GM12878 (cell line): ENCODE data around the gene UNC80. TPM values are rescaled to one million over a fixed set of nuclear protein-coding genes. Genes with fewer than 3 reads are reported as not detected.

Source experiments
- ATAC-seq: fragments of 200-7000 bp; cut with Tn5 transposase; 3 replicates; pipeline ENCODE4 v1.9.1; 2020; ENCODE audit warnings: mild to moderate bottlenecking, moderate library complexity
- BruUV-seq: library from RNA; stranded (reverse); fragments of 400-500 nt; replicated peaks from 2 replicates; lab custom pipeline; 2021; lab: Mats Ljungman, UMichigan
- CTCF ChIA-PET: fragments of 300-600 bp; sonication (Branson Sonifier 250); formaldehyde crosslinking; extraction: SDS; loops from one replicate; lab custom pipeline; 2021; ENCODE audit warnings: inconsistent platforms; lab: Yijun Ruan, JAX
- POLR2A ChIA-PET: fragments of 350-600 bp; formaldehyde crosslinking; extraction: SDS; loops from one replicate; lab custom pipeline; 2021; ENCODE audit warnings: inconsistent platforms; lab: Charles Lee
- RAD21 ChIA-PET: fragments of 300-600 bp; sonication (Branson Sonifier 250); formaldehyde crosslinking; loops from one replicate; lab custom pipeline; 2023; ENCODE audit warnings: antibody characterized with exemption; ENCODE audit not compliant: unreplicated experiment; lab: Charles Lee
- SMC1A ChIA-PET: fragments of 300-600 bp; sonication (Branson Sonifier 250); formaldehyde crosslinking; loops from one replicate; lab custom pipeline; 2023; ENCODE audit not compliant: unreplicated experiment, uncharacterized antibody; lab: Charles Lee
- DNase-seq: peaks from one replicate; pipeline ENCODE4 v3.0.0-alpha.2; 2011; ENCODE audit warnings: low read depth, low spot score
- FAIRE-seq: peaks from 3 replicates; lab custom pipeline; 2011; peaks lifted over from hg19 to GRCh38; lab: Jason Lieb, UNC
- H2AFZ ChIP-seq: 2 replicates; pipeline ENCODE4 v1.6.0; 2011; ENCODE audit warnings: low read depth, low read length, control low read depth; ENCODE audit not compliant: control insufficient read depth
- H3K27ac ChIP-seq: 2 replicates; pipeline ENCODE4 v1.5.1; 2011; ENCODE audit warnings: control low read depth; ENCODE audit not compliant: control insufficient read depth, insufficient read depth
- H3K27me3 ChIP-seq, 2 experiments: replicated peaks in 1 of 2; 2 replicates each; pipeline versions ENCODE4 v1.6.0 to v1.6.1; 2011; ENCODE audit warnings: low read length in 1 of 2; ENCODE audit not compliant: control insufficient read depth in 2 of 2, insufficient read depth in 2 of 2
- H3K36me3 ChIP-seq, 2 experiments: 2 replicates each; pipeline ENCODE4 v1.5.1; 2011; ENCODE audit warnings: low read length in 1 of 2; ENCODE audit not compliant: control insufficient read depth in 2 of 2, insufficient read depth in 2 of 2
- H3K4me1 ChIP-seq: 2 replicates; pipeline ENCODE4 v1.6.1; 2011; ENCODE audit warnings: mild to moderate bottlenecking, low read length, moderate library complexity, mixed read lengths; ENCODE audit not compliant: control insufficient read depth, insufficient read depth
- H3K4me2 ChIP-seq: 2 replicates; pipeline ENCODE4 v1.6.0; 2011; ENCODE audit warnings: control low read depth; ENCODE audit not compliant: control insufficient read depth, insufficient read depth
- H3K4me3 ChIP-seq: fragments of 200-600 bp; sonication (generic); 2 replicates; pipeline ENCODE4 v1.5.1; 2016
- H3K79me2 ChIP-seq: 2 replicates; pipeline ENCODE4 v1.6.0; 2011; ENCODE audit warnings: low read length; ENCODE audit not compliant: control insufficient read depth, insufficient read depth
- H3K9ac ChIP-seq: 2 replicates; pipeline ENCODE4 v1.8.0; 2011; ENCODE audit warnings: low read length, control low read depth, mixed read lengths; ENCODE audit not compliant: control insufficient read depth, insufficient read depth
- H3K9me3 ChIP-seq: replicated peaks from 3 replicates; pipeline ENCODE4 v1.5.1; 2011; ENCODE audit warnings: mild to moderate bottlenecking, low read length; ENCODE audit not compliant: control insufficient read depth, insufficient read depth
- H4K20me1 ChIP-seq: 2 replicates; pipeline ENCODE4 v1.6.0; 2011; ENCODE audit not compliant: control insufficient read depth, insufficient read depth
- EP300 ChIP-seq, 2 experiments: fragments of 150-350 bp in 1 of 2; IDR thresholded peaks; 2 replicates each; pipeline ENCODE4 v1.6.1; 2011 to 2012; ENCODE audit warnings: low read depth in 2 of 2, low read length in 2 of 2, borderline replicate concordance in 1 of 2, improper control_type of control experiment in 1 of 2, inconsistent platforms in 1 of 2; ENCODE audit not compliant: control insufficient read depth in 1 of 2
- POLR2A ChIP-seq: IDR thresholded peaks from 2 replicates; pipeline ENCODE4 v1.6.1; 2011; ENCODE audit warnings: low read depth, mild to moderate bottlenecking, low read length
- SREBF2 ChIP-seq: IDR thresholded peaks from 2 replicates; pipeline ENCODE4 v1.6.1; 2012; ENCODE audit warnings: mild to moderate bottlenecking, low read length
- YBX1 ChIP-seq: fragments of 450-650 bp; IDR thresholded peaks from 2 replicates; pipeline ENCODE4 v1.6.1; 2016; ENCODE audit warnings: antibody characterized with exemption
- WGBS: methylation state at CpG from one replicate; pipeline ENCODE4 v1.1.6; 2016; ENCODE audit warnings: low lambda C conversion rate; ENCODE audit not compliant: insufficient replicate concordance, insufficient coverage; ENCODE audit errors: missing lambda C conversion rate; 5-methylcytosine and 5-hydroxymethylcytosine counted together
- in situ Hi-C: fragments of 300-500 bp; cut with MboI; formaldehyde crosslinking; loops from 9 replicates; pipeline ENCODE4 v1.14.3; 2018; ENCODE audit warnings: mixed read lengths
- intact Hi-C: fragments of 100-400 bp; cut with micrococcal nuclease; formaldehyde crosslinking; loops from one replicate; pipeline ENCODE4 v1.14.2; 2022; ENCODE audit not compliant: unreplicated experiment
- polyA plus RNA-seq, 11 experiments: library from polyadenylated mRNA; depleted of rRNA in 4 of 11; unstranded in 6 of 11; stranded (reverse) in 5 of 11; fragments of >200 nt; fragmentation: Nextera tagmentation in 4 of 11; fragmentation: Illumina TruSeq in 1 of 11; extraction: Ambion mirVana in 4 of 11; extraction: Trizol in 1 of 11; gene quantifications; 1 replicate in 1 of 11; 2 replicates in 10 of 11; pipeline versions ENCODE4 v1.2.1 to v1.2.3, GENCODE V29; 2011 to 2016; ENCODE audit warnings: inconsistent platforms in 2 of 11, missing spikeins in 2 of 11, low read depth in 1 of 11
- total RNA-seq, 4 experiments: library from RNA; depleted of rRNA in 3 of 4; stranded (reverse); fragments of >200 nt in 3 of 4; fragmentation: Illumina TruSeq in 1 of 4; extraction: Trizol in 1 of 4; gene quantifications; 2 replicates each; pipeline versions ENCODE4 v1.2.1 to v1.2.3, GENCODE V29; 2013 to 2021

UNC80 gene
- total and polyA plus RNA-seq, 10 of the 15 experiments (the other 5 are each of a cell fraction or from before 2014, with no cell fraction given) = not detected

- FAIRE-seq = no peak
- no peaks in the 10 kb centered on the region for H3K4me1 ChIP-seq
- H4K20me1 ChIP-seq = no peaks in the 10 kb centered on the region
- in situ Hi-C loops (no loop called here), intact Hi-C loops (no loop called here)
- H2AFZ ChIP-seq = no peak overlapping the region
- DNase-seq = no peak
- H3K4me2 ChIP-seq = no peak overlapping the region
- no peak overlapping the region for H3K4me3 ChIP-seq
- under 1% methylated on average over 6 of the region's 6 CpGs for WGBS
- ATAC-seq = no peak
- no peaks in the 10 kb centered on the region for H3K9me3 ChIP-seq
- CTCF ChIA-PET = no interaction called here
- POLR2A ChIA-PET = no interaction called here
- H3K27ac ChIP-seq = no peak overlapping the region
- no peak overlapping the region for H3K9ac ChIP-seq
- no peaks in the 10 kb centered on the region for H3K27me3 ChIP-seq
- H3K79me2 ChIP-seq = no peaks in the 10 kb centered on the region
- no peak for TF ChIP-seq YBX1
- TF ChIP-seq POLR2A = no peak
- RAD21 ChIA-PET = no interaction called here
- SMC1A ChIA-PET = no interaction called here
- no peaks in the 10 kb centered on the region for H3K36me3 ChIP-seq
- BruUV-seq = no TSS peak
Measured at GRCh38 chr2:209868271-209868994, 96.8 kb downstream of the UNC80 start.

GRCh38 chr2:209870067-209870466 is 98.4 kb downstream of the UNC80 start:
- TF ChIP-seq SREBF2 (no peak), EP300 (IDR thresholded peaks at IDR 0.05; ENCODE audit: borderline replicate concordance in 1 of 2, control insufficient read depth in 1 of 2, low read depth in 2 of 2, low read length in 2 of 2) (no peak)
- no peak overlapping the region for H3K9ac ChIP-seq
- ATAC-seq (no peak), FAIRE-seq (no peak), DNase-seq (no peak)
- intact Hi-C loops (no loop called here), in situ Hi-C loops (no loop called here)
- no TSS peak for BruUV-seq
- no peaks in the 10 kb centered on the region for H3K36me3 ChIP-seq
- H3K9me3 ChIP-seq = no peaks in the 10 kb centered on the region
- H3K4me1 ChIP-seq = no peaks in the 10 kb centered on the region
- no peak overlapping the region for H2AFZ ChIP-seq
- SMC1A ChIA-PET = no interaction called here
- CTCF ChIA-PET = no interaction called here
- no peak overlapping the region for H3K4me3 ChIP-seq
- H3K27me3 ChIP-seq = no peaks in the 10 kb centered on the region
- no peaks in the 10 kb centered on the region for H4K20me1 ChIP-seq
- H3K79me2 ChIP-seq = no peaks in the 10 kb centered on the region
- no peak overlapping the region for H3K27ac ChIP-seq
- POLR2A ChIA-PET = no interaction called here
- 2% methylated on average over 2 of the region's 2 CpGs for WGBS
- H3K4me2 ChIP-seq = no peak overlapping the region
- RAD21 ChIA-PET = no interaction called here
